Glutamatergic neuron (in vitro differentiated cells): Measurements from ENCODE around the gene MLLT11. TPM values are rescaled to one million over a fixed set of nuclear protein-coding genes. Genes with fewer than 3 reads are reported as not detected.

Experiments
- DNase-seq: peaks from one replicate; pipeline ENCODE4 v3.0.0; 2022
- H3K27ac Mint-ChIP-seq: one replicate; pipeline ENCODE4 v1.8.0; 2020; ENCODE audit warnings: mild to moderate bottlenecking, mixed read lengths, inconsistent platforms; ENCODE audit not compliant: unreplicated experiment
- H3K27me3 Mint-ChIP-seq: one replicate; pipeline ENCODE4 v1.8.0; 2020; ENCODE audit warnings: mild to moderate bottlenecking, moderate library complexity, mixed read lengths, inconsistent platforms; ENCODE audit not compliant: unreplicated experiment
- H3K36me3 Mint-ChIP-seq: one replicate; pipeline ENCODE4 v1.8.0; 2020; ENCODE audit warnings: mild to moderate bottlenecking, mixed read lengths, inconsistent platforms; ENCODE audit not compliant: unreplicated experiment
- H3K4me1 Mint-ChIP-seq: one replicate; pipeline ENCODE4 v1.8.0; 2020; ENCODE audit warnings: mild to moderate bottlenecking, low read depth, mixed read lengths, inconsistent platforms; ENCODE audit not compliant: unreplicated experiment
- H3K4me3 Mint-ChIP-seq: one replicate; pipeline ENCODE4 v1.8.0; 2020; ENCODE audit warnings: mild to moderate bottlenecking, mixed read lengths, inconsistent platforms; ENCODE audit not compliant: unreplicated experiment
- H3K9me3 Mint-ChIP-seq: one replicate; pipeline ENCODE4 v1.8.0; 2020; ENCODE audit warnings: mild to moderate bottlenecking, moderate library complexity, mixed read lengths, inconsistent platforms; ENCODE audit not compliant: unreplicated experiment
- CTCF ChIP-seq: fragments of 200-600 bp; sonication (generic); IDR thresholded peaks from one replicate; pipeline ENCODE4 v1.5.0; 2021; ENCODE audit not compliant: partially characterized antibody, unreplicated experiment
- total RNA-seq: library from RNA; stranded (reverse); fragmentation: NEBNext Ultra II Directional; extraction: Animal tissue kit (Norgen Biotek cat#: 25700); gene quantifications from one replicate; pipeline ENCODE4 v1.2.1, GENCODE V29; 2021; ENCODE audit not compliant: unreplicated experiment

The MLLT11 gene
- total RNA-seq, 1 donor from 2014 or later = 504 TPM

DNA sequence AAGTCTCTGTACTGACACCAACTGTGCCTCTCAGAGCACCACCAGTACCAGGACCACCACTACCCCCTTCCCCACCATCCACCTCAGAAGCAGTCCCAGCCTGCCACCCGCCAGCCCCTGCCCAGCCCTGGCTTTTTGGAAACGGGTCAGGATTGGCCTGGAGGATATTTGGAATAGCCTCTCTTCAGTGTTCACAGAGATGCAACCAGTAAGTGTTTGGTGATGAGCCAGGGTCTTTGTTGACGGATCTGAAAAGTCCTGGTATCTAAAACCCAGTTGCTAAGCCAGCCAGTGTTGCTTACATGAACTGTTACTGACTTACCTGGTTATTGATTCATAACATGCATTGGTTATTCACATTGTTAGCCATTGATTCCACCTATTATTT, 11.6 kb upstream of the MLLT11 start:
- H3K27me3 Mint-ChIP-seq = peaks cover 3% of the 10 kb centered on the region
- peaks cover 2% of the 10 kb centered on the region for H3K36me3 Mint-ChIP-seq
- no peak for TF ChIP-seq CTCF
- no peak for DNase-seq
- H3K4me3 Mint-ChIP-seq = peak overlapping the region; percentile 99
- H3K9me3 Mint-ChIP-seq = peaks cover 10% of the 10 kb centered on the region
- no peaks in the 10 kb centered on the region for H3K4me1 Mint-ChIP-seq
- H3K27ac Mint-ChIP-seq = peak overlapping the region; percentile 94

DNA sequence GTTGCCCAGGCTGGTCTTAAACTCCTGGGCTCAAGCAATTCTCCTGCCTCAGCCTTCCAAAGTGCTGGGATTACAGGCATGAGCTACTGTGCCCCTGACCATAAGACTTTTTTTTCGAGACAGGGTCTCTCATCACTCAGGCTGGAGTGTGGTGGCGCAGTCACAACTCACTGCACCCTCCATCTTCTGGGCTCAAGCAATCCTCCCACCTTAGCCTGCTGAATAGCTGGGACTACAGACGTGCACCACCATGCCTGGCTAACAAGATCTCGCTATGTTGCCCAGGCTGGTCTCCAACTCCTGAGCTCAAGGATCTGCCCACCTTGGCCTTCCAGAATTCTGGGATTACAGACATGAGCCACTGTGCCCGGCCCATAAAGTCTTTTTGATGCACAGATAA, 10.7 kb upstream of the MLLT11 start:
- no peak overlapping the region for H3K4me3 Mint-ChIP-seq
- H3K36me3 Mint-ChIP-seq = no peaks in the 10 kb centered on the region
- DNase-seq = no peak
- H3K4me1 Mint-ChIP-seq = no peaks in the 10 kb centered on the region
- no peak for TF ChIP-seq CTCF
- no peak overlapping the region for H3K27ac Mint-ChIP-seq
- peaks cover 3% of the 10 kb centered on the region for H3K27me3 Mint-ChIP-seq
- H3K9me3 Mint-ChIP-seq = peaks cover 7% of the 10 kb centered on the region

GRCh38 chr1:151050051-151050688, 10.0 kb upstream of the MLLT11 start:
- Mint-ChIP-seq H3K4me3 (no peak overlapping the region), H3K9me3 (peaks cover 7% of the 10 kb centered on the region), H3K27me3 (peaks cover 3% of the 10 kb centered on the region), H3K4me1 (no peaks in the 10 kb centered on the region), H3K27ac (no peak overlapping the region), H3K36me3 (no peaks in the 10 kb centered on the region)
- TF ChIP-seq CTCF = no peak
- no peak for DNase-seq

DNA sequence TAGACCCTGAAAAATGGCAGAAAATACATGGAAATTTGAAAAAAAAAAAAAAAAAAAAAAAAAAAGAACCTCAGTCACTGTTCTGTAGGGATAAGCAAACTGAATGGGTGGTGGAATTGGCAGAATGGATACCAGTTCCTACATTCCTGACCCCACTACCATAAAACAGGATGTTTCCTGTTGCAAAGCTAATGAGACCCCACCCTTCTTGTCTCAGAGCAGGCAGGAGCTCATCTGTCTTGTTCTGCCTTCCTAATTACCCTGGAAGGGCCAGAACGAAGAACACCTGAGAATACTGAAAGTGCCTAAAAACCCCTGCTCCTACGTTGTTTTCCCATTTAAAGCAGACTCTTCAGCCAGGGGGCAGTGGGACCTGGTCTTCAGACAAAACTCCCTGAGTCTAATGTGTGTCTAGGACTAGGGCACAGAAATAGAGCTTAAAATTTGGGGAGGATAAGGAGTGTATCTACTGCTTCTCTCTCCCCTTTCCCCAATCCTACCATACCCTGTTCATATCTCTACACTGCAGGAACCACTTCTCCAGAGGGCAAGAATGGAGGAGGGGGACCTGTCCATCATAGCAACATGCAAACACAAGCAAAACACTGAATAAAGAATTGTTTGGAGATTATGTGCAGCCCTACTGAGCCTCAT, 8.7 kb upstream of the MLLT11 start:
- Mint-ChIP-seq H3K36me3 (no peaks in the 10 kb centered on the region), H3K27me3 (peaks cover 3% of the 10 kb centered on the region), H3K4me3 (no peak overlapping the region), H3K9me3 (peaks cover 5% of the 10 kb centered on the region), H3K27ac (no peak overlapping the region), H3K4me1 (peaks cover under 1% of the 10 kb centered on the region)
- TF ChIP-seq CTCF = no peak
- no peak for DNase-seq

- DNase-seq = no peak
- H3K27ac Mint-ChIP-seq = no peak overlapping the region
- H3K27me3 Mint-ChIP-seq = peaks cover 19% of the 10 kb centered on the region
- no peak for TF ChIP-seq CTCF
- H3K36me3 Mint-ChIP-seq = peaks cover 4% of the 10 kb centered on the region
- H3K9me3 Mint-ChIP-seq = peaks cover 22% of the 10 kb centered on the region
- H3K4me3 Mint-ChIP-seq = no peak overlapping the region
- H3K4me1 Mint-ChIP-seq = peaks cover 16% of the 10 kb centered on the region
These were observed 5.1 kb upstream of the MLLT11 start for GRCh38 chr1:151054971-151055547.
